Hematopoietic multipotent progenitor cell treated with erythropoietin and hydrocortisone succinate and interleukin-3 and kit ligand, for 6 days (in vitro differentiated cells): ENCODE measurements around the gene FHOD1.

Source experiments
- DNase-seq: peaks from one replicate; pipeline ENCODE4 v3.0.0-alpha.2; 2015

The FHOD1 gene

DNA sequence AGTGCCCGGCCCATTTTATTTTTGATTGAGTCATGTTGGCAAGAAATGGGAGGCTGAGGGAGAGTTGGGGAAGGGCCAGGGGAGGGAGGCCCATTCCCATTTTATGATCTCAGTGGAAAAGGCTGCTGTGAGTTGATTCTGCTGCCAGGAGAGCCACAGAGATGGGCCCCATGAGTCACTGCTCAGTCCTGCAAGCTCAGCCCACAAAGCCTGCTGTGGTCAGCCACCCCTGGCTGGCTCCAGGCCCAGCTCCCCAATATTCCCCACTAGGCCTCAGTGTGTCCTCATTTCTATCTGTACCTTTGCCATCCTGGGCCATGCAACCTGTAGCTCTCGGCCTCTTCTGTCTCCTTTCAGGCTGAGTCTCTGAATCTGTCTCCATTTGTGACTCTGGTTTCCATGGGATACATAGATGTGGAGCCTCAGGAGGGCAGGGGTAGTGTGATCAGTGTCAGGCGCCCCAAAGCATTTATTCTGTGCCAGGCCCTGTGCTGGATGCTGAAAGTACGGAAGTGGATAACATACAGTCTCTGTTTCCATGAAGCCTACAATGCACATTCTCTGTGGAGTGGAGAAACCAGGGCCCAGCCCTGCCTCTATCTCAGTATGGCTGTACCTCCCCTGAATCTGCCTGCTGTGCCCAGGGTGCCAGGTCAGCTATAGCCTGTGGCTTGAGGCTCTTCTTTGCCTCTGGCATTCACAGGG lies 30.2 kb upstream of the FHOD1 start:
- DNase-seq, result peak; percentile 70

DNA sequence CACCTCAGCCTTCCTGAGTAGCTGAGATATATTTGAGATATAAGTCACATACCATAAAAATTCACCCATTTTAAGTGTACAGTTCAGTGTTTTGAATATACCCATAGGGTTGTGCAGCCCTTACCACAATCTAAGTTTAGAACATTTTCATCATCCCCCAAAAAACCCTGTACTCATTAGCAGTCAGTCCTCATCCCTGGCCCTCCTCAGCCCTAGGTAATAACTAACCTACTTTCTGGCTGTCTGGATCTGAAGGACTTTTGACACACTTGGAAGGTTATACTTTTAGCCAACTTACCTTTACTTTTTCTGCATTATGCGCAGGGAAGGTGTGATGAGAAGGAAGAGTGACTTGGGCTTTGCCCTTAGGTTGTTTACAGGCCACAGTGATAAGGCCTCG lies 28.0 kb upstream of the FHOD1 start:
- no peak for DNase-seq

DNA sequence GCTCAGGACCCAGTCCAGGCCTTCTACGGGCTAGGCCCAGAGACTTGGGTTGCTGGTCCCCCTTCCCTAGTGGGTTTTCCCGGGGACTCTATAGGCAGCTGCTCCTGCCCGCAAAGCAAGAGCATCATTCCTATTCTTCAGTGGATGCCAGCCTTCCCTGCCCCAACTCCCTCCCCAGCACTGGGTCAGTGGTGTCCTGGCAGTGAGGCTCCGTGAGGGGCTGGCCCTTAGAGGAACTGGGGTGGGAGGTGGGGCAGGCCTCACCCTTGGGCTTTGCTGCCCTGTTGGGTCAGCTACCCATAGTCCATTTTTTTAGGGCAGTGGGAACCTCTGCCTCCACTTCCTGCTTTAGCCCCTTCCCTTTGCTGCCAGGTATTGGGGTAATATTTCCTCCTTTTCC lies 24.2 kb upstream of the FHOD1 start:
- DNase-seq, result no peak

DNA sequence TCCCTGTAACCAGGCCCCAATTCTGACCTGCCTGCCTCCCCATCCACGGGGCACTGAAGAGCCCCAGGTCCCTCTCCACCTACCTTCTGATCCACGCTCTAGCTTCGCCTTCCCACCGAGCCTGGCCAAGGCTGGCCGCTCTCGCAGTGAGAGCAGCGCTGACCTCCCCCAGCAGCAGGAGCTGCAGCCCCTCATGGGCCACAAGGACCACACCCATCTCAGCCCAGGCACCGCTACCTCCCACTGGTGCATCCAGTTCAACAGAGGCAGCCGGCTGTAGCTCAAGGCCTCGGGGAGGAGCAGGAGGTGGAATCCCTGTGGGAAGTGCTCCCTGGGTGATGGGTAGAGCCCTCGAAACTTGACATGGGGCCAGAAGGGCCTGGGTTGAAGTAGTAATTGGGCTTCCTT lies 23.7 kb upstream of the FHOD1 start:
- DNase-seq, result no peak

DNA sequence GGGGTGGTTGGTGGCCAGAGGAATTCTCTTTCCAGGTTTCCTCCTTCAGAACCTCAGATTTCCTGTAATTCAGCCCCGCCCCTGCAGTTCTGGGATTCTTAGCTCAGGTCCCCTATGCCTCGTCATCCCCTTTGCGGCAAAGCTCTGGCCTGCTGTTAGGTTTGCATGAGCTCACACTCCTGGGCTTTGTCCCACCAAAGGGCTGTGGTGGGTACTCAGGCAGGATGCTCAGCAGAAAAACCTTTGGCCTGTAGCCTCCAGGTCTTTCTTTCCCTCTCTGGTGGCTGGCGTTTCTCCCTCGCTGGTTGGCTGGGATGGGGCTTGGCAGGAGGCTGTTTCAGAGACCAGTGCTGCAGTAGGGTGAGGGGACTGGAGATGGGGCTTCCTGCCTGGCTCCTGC lies 22.5 kb upstream of the FHOD1 start:
- no peak for DNase-seq

DNA sequence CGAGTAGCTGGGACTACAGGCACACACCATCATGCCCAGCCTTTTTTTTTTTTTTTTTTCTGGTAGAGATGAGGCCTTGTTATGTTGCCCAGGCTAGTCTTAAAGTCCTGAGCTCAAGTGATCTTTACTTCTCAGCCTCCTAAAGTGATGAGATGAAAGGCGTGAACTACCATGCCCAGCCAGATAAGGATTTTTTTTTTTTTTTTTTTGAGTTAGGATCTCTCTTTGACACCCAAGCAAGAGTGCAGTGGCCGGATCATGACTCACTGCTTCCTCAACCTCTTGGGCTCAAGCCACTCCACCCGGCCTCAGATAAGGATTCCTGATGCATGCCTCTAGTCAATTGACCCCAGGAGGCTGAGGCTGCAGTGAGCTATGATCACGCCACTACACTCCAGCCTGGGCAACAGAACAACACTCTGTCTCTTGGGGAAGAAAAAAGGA lies 20.9 kb upstream of the FHOD1 start:
- peak; percentile 98 for DNase-seq

DNA sequence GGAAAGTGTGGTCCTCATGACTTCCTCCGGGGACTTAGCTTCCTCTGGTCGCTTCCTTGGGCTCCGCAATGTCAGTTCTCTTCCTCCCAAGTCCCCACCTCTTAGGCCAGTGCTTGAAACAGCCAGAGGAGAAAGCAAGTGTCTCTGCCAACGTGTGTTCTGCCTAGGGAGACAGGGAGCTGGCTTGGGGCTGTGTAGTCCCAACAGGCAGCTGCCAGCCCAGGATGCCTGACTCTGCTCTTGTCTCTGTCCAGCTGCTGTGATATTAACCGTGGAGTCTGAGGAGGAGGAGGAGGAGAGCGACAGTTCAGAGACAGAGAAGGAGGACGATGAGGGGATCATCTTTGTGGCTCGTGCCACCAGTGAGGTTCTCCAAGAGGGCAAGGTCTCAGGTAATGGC lies 18.6 kb upstream of the FHOD1 start:
- no peak for DNase-seq

DNA sequence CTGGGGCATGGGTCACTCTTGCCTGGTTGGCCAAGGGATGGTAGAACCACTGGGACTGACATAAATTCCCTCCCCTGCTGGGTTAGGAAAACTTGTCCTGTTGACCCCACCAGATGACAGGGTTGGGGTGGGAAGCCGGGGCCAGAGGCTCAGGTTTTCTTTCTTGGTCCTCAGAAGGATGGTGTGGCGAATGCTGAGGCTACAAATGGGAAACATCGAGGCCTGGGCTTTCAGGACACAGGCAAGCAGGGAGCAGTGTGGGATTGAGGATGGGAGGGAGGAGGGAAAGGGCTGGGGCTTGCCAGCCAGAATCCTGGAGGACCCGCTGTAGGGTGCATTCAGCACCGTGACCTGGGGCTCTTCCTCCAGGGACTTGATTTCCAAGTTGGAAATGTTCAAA lies 17.6 kb upstream of the FHOD1 start:
- DNase-seq, result no peak

DNA sequence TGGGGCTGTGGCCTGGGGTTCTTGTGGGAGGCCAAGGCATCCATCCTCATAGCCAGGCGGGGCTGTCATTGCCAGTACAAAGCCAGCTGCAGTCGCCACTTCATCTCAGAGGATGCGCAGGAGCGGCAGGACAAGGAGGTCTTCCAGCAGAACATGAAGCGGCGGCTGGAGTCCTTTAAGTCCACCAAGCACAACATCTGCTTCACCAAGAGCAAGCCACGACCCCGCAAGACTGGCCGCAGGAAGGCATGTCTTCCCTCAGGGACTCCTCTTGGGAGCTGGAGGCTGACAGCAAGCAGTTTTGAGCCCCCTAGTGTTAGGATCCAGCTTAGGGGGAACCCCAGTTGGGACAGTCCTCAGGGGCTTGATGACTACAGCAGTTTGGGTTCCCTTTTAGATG lies 17.0 kb upstream of the FHOD1 start:
- peak; percentile 62 for DNase-seq

DNA sequence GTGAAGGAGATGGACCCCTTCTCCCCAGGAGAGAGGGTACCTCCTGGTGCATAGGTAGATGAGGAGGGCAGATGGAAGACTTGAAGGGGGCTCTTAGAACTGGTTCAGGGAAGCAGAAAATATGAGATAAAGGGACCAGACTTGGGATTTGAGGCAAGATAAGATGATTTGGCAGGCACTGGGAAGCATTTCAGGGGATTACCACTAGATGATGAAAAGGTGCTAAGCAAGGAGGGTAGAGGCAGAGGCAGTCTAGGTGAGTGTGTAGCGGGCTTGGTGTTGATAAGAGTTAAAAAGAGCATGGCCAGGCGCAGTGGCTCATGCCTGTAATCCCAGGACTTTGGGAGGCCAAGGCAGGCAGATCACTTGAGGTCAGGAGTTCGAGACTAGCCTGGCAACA lies 15.9 kb upstream of the FHOD1 start:
- no peak for DNase-seq

DNA sequence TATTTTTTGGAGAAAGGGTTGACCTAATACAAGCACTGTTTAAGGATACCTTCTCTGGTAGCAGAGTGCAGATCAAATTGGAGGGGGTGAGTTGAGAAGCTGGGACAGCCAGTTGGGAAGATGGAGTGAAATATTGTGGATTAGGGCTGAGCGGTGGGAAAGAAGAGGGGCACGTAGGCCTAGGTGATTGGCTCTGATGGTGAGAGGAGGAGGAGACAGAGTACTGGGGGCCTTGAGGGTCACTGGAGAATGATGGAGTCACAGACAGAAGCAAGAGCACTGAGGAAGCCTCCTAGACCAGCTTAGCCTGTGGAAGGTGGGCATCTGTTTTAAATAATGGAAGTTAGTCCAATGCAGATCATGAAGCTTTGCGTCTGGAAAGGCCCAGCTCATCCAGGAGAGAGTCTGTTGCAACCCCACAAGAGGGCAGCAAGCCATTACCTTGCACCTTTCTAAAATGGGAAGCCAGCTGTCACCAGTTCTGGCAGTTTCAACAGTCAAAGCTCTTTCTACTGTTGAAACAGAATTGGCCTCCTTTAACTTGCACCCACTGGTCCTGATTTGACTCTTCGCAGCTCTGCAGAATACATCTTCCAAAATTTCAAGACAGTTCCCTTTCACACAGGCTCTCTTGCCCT lies 13.3 kb upstream of the FHOD1 start:
- DNase-seq, result peak; percentile 84

DNA sequence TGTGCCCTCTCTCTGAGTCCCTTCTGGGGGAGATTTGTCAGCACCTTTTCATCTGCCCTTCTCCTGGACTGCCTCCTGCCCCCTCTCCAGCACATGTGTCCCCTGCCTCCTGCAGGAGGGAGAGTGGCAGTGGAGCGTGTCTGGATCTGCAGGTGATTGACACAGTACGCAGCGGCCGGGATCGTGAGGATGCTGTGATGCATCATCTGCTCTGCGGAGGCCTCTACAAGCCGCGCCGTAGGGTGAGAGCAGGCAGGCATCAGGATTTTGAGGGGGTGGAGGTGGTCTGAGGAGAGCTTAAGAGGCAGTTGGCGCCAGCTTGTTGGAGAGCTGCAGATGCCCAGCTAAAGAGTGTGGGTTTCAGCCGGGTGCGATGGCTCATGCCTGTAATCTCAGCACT lies 12.4 kb upstream of the FHOD1 start:
- no peak for DNase-seq

DNA sequence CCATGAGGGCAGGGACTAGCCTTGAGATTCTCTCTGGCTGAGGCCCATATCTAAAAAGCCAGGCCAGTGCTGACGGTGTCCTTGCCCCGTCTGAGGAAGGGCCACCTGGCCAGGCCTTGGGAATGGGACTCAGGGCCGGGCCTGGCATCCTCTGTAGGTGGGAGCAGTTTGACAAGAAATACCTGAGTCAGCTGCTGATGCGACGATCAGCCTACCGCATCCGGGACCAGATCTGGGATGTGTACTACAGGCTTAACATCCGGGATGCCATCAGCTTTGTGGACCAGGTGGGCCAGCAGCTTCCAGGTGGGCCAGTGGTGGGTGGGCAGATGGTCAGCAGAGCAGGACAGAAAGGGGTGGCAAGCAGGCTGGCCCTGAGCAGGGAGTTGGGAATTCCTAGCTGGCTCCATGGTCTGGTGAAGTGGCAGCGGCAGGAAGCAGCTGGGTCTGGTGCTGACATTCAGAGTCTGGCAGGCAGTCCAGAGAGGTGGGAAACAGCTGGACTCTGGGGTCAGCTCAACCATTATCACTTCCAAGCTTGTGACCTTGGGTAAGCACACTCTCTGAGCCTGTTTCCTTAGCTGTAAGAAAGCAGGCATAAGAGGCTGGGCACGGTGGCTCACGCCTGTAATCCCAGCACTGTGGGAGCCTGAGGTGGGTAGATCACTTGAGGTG lies 11.0 kb upstream of the FHOD1 start:
- DNase-seq, result no peak

DNA sequence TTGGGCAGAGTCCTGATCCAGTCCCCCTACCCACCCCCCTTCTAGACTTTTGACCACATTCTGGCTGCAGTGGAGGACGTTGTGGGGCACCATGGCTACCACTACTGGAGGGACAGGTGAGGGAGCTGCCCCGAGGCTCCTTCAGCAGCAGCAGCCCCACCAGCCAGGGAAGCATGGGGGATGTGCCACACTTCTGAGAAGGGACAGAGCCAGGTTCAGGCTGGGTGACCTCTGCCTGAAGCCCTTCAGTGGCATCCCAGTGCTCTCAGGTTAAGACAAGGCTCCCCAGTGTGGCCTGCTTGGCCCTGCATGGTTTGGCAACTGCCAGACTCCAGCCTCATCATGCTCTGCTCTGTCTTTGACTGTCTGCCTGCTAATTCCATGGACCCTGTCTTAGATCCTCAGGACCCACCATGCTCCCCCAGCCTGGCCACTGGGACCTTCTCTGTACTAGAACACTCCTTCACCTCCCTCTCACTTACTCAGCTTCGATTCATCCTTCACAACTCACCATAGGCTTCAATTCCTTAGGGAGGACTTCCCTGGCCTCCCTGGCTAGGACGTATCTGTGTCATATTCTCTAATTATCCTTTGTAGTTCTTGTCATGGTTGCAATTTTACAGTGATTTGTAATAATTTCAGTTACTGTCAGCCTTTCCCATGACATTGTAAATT lies 10.3 kb upstream of the FHOD1 start:
- no peak for DNase-seq

DNA sequence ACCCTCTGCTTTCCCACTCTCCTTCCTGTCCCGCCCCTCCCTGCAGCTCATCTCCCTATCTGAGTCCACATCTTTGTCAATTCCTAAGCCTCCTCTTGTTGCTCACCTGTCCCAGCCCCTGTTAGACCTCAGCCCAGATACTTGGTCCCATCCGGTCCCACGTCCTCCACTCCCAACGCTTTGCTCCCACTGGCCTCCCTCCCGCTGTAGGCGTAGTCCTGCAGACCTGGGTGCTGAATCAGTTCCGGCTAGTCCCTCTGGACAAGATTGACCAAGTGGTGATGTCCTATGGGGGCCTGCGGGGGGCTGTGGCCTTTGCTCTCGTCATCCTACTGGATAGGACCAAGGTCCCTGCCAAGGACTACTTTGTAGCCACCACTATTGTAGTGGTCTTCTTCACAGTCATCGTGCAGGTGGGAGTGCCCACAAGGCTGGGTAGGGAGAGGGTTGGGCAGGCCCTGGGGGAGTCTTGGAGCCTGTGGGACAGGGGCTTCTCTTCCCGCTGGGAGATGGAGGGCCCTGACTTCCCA lies 9.5 kb upstream of the FHOD1 start:
- DNase-seq, result no peak

DNA sequence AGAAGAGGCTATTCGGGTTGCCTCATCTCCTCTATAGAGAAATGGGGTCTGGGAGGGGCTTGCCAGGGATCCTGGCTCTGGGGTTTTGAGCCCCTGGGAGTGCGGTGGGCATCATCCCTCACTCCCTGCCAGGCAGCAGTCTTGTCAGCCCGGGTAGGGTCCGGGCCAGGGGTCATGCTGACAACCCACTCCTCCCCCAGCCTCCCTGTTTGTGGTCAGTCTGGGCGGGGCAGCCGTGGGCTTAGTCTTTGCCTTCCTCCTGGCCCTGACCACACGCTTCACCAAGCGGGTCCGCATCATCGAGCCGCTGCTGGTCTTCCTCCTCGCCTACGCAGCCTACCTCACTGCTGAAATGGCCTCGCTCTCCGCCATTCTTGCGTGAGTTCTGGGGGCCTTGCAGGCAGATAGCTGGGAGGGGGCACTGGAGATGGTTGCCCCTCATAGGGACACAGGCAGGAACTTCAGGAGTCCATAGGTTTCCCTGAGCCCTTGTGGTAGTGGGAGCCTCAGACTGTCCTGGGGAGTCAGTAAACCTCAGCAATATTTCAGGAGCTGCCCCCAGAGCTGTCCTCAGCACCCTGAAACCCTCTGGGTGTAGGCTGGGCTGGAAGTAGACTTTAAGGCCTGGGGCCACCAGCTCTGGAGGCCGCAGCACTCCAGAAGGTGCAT lies 8.4 kb upstream of the FHOD1 start:
- no peak for DNase-seq

DNA sequence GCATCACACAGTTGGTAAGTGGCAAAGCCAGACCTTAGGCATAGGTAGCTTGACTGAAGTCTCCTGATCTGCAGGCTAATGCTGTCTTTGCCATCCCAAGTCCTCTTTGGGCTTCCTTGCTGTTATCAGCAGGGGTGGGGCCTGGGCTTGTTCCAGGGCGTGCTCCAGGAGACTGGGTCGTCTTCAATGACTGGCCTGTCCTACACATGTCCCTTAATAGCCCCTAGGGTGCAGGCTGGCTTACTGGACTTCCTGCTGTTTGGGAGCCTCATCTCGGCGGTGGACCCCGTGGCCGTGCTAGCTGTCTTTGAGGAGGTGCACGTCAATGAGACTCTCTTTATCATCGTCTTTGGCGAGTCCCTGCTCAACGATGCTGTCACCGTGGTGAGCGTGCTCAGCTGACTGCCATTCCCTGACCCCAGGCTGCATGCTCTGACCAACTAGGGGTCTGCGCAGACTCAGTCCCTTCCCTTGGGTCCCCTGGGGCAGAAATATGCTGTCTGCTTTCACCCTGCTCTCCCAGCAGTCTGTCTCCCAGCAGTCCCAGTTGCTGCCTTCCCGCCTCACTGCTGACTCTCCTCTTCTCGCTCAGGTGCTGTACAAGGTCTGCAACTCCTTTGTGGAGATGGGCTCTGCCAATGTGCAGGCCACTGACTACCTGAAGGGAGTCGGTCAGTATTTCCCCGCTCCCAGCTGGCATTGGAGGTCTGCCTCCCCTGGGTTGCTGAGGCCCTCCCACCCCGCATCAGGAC lies 7.7 kb upstream of the FHOD1 start:
- peak; percentile 61 for DNase-seq

DNA sequence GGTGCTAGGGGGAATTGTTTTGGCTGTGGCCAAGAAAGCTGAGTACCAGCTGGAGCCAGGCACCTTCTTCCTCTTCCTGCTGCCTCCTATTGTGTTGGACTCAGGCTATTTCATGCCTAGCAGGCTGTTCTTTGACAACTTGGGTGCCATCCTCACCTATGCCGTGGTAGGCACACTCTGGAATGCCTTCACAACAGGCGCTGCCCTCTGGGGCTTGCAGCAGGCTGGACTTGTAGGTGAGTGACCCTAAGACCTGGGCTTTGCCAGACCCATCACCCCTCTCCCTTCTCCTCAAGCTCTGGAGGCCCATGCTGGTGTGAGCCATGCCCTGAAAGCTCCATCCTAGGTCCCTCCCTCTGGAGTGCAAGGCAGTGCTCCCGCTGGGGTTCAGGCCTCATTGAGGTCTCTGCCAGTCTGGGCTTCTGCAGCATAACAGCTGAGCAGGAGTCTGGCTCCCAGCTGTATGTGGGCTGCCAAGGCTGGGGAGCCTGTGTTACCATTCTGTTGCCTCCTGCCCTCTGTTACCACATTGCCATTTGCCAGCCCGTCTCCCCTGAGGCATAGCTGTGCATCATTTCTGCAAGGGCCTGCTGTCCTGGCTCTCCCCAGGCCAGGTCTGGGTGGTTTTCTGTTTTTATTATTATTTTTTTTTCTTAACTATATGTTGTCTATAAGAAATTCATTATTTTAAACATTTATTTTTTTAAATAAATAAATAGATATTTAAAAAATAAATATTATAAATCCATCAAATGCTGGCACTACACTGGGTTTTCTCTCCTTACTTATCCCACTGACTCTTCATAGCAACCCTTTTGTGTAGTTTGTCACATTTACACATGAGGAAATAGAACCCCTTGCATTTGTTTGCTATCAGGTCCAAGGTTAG lies 5.6 kb upstream of the FHOD1 start:
- DNase-seq, result no peak

DNA sequence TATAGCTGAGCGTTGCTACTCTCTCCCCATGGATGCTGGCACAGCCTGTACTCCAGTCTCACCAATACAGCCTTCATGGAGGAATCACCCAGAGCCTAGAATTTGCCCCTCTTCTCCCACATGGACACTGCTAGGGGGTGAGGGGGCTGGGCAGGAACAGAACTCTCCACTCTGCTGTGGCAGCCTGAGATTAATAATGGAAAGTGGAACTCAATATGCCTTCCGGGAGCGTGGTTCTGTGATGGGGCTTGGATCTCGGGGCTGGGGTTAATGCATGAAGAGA lies 2.7 kb upstream of the FHOD1 start:
- no peak for DNase-seq

DNA sequence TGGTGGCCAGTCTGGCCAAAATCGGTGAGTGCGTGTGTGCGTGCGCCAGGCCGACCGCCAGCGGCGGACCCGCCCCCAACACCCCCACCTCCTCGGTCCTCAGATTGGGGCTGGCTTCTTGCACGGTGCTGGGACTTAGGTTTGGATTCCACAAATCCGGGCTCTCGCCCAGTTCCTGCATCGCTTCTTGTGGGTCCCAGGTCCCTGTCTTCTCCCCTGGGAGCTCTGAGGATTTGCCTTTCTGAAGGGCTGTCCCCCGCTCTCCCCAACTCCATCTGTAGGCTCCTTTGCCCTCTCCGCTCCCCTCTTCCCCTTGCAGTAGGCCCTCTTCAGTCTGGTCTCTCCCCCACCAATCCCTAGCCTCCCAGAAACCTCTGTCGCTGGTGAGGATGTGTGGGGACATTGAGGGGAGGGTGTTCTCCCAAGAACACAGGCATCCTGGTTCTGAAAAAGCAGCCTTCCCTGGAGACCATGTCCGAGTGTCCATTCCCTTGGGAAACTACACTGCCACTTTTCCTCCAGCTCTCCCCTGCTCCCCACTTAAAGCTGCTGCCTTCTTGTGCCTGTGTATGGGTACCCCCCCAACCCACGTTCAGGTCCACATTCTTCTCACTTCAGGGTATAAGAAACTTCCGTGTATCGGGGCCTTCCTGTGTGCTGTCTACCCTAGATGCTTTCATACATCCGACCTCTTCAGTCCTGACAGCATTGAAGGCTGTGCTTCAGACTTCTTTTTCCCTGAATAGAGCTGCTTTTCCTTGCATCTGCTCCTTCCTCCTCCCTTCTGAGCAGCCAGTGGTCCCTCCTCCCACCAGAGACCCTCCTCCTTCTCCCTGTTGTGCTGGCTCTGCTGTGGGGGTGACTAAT lies 2.1 kb upstream of the FHOD1 start:
- no peak for DNase-seq
